KOPT-K1 (cell line): Measurements from ENCODE around the gene CBARP.

Experiments
- H3K27ac ChIP-seq: fragments of 200-600 bp; sonication (generic); 2 replicates; pipeline ENCODE4 v1.5.1; 2016; ENCODE audit warnings: antibody characterized with exemption, mild to moderate bottlenecking, low read depth, low read length; ENCODE audit not compliant: poor library complexity, severe bottlenecking
- H3K36me3 ChIP-seq: fragments of 200-600 bp; sonication (generic); 2 replicates; pipeline ENCODE4 v1.5.1; 2017; ENCODE audit warnings: antibody characterized with exemption, mild to moderate bottlenecking, low read length, moderate library complexity; ENCODE audit not compliant: insufficient read depth
- H3K9me3 ChIP-seq: fragments of 200-600 bp; sonication (generic); 2 replicates; pipeline ENCODE4 v1.5.1; 2017; ENCODE audit warnings: antibody characterized with exemption, low read length, mild to moderate bottlenecking; ENCODE audit not compliant: insufficient read depth, poor library complexity, severe bottlenecking

The CBARP gene

GRCh38 chr19:1237754-1238368, at the start of gene CBARP:
CBARP (minus strand) TSS chr19:1238005; CDS start chr19:1236100, 1,905 bp downstream.
- no peaks in the 10 kb centered on the region for H3K36me3 ChIP-seq
- no peak within 1 kb of the TSS for H3K27ac ChIP-seq
- no peaks in the 10 kb centered on the region for H3K9me3 ChIP-seq

GRCh38 chr19:1286487-1287353, 48.9 kb upstream of the CBARP start:
- no peak overlapping the region for H3K27ac ChIP-seq

GRCh38 chr19:1285737-1286360, 48.0 kb upstream of the CBARP start, which contains the start of gene EFNA2:
EFNA2 (plus strand) TSS chr19:1285873; CDS start chr19:1286169, 296 bp downstream.
- H3K27ac ChIP-seq = no peak within 1 kb of the TSS
- no peaks in the 10 kb centered on the region for H3K9me3 ChIP-seq
- H3K36me3 ChIP-seq = no peaks in the 10 kb centered on the region

More at GRCh38 chr19:1286487-1287353, 48.9 kb upstream of the CBARP start:
- Histone ChIP-seq H3K9me3 (no peaks in the 10 kb centered on the region), H3K36me3 (no peaks in the 10 kb centered on the region)

- no peaks in the 10 kb centered on the region for H3K9me3 ChIP-seq
- H3K27ac ChIP-seq = no peak overlapping the region
- 0 out of 2 replicates have a peak, but pooled peaks cover 4% of the 10 kb centered on the region for H3K36me3 ChIP-seq
These were observed 47.4 kb upstream of the CBARP start for GRCh38 chr19:1284979-1285736.

GRCh38 chr19:1284293-1284978, 46.6 kb upstream of the CBARP start:
- no peaks in the 10 kb centered on the region for H3K9me3 ChIP-seq
- no peak overlapping the region for H3K27ac ChIP-seq
- peaks cover 10% of the 10 kb centered on the region for H3K36me3 ChIP-seq

GRCh38 chr19:1283917-1284292, 46.1 kb upstream of the CBARP start:
- H3K36me3 ChIP-seq = peaks cover 15% of the 10 kb centered on the region
- no peak overlapping the region for H3K27ac ChIP-seq
- H3K9me3 ChIP-seq = no peaks in the 10 kb centered on the region

GRCh38 chr19:1283207-1283916, 45.6 kb upstream of the CBARP start:
- Histone ChIP-seq H3K9me3 (no peaks in the 10 kb centered on the region), H3K36me3 (peaks cover 20% of the 10 kb centered on the region), H3K27ac (no peak overlapping the region)

GRCh38 chr19:1282588-1283206, 44.9 kb upstream of the CBARP start:
- Histone ChIP-seq H3K9me3 (no peaks in the 10 kb centered on the region), H3K36me3 (peaks cover 27% of the 10 kb centered on the region), H3K27ac (no peak overlapping the region)

- Histone ChIP-seq H3K9me3 (no peaks in the 10 kb centered on the region), H3K36me3 (peaks cover 36% of the 10 kb centered on the region), H3K27ac (no peak overlapping the region)
These were observed 43.9 kb upstream of the CBARP start for GRCh38 chr19:1281569-1282287.

GRCh38 chr19:1280636-1281568, 43.1 kb upstream of the CBARP start:
- H3K27ac ChIP-seq = no peak overlapping the region
- peaks cover 36% of the 10 kb centered on the region for H3K36me3 ChIP-seq
- H3K9me3 ChIP-seq = no peaks in the 10 kb centered on the region

GRCh38 chr19:1279782-1280341, 42.1 kb upstream of the CBARP start:
- Histone ChIP-seq H3K9me3 (no peaks in the 10 kb centered on the region), H3K36me3 (peaks cover 39% of the 10 kb centered on the region), H3K27ac (no peak overlapping the region)
